HG03175 (cell line): ENCODE data around the gene FBXO46.
A peak's percentile ranks its signal among the peaks of the same experiment; 100 is the strongest.
"Not testable (repeated sequence)": the region's sequence is repeated elsewhere in the genome, so short reads cannot be mapped to it uniquely, and the experiment has no call there.

Experiments
- ATAC-seq: cut with Tn5 transposase; IDR thresholded peaks from one replicate; pipeline ENCODE4 v1.9.1; 2021; ENCODE audit warnings: mild to moderate bottlenecking, moderate library complexity; ENCODE audit not compliant: unreplicated experiment

Gene FBXO46

DNA sequence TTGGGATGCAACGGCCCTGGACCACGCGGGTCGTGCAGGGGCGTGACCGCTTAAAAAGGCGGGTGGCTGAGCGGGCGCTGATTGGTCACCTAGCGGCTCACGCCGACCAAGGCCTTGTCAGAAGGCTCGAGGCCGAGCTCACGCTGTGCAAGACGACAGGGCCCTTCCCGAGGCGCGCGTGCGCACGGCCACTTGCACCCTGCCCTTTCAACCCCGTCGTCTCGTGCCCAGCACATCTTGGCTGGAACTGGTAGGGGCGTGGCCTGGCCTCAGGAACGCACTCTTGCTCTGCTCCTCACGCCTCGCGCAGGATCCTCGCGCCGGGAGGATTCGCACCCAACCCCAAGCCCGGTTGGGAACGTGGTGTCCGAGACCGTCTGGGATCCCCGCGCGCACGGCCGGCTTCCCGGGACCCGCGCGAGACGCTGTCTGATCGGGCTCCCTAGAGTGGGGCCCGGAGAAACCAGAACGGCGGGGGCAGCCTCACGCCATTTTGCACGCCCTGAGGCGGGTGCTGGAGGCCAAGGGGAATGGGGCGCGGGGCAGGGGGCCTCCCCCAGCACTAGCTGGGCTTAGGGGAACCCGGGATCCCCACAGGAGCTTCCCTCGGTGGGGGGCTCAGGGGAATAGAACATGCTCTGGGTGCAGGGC is 2.6 kb upstream of the FBXO46 start, which contains the start of gene MEIOSIN:
TSS of gene MEIOSIN (plus strand) at position 280 of the 651 bp plus-strand sequence. CDS start 1,938 bp downstream, outside the sequence.
- no peak for ATAC-seq

- no peak for ATAC-seq
Observed at GRCh38 chr19:45729800-45730290, 851 bp downstream of the FBXO46 start.

DNA sequence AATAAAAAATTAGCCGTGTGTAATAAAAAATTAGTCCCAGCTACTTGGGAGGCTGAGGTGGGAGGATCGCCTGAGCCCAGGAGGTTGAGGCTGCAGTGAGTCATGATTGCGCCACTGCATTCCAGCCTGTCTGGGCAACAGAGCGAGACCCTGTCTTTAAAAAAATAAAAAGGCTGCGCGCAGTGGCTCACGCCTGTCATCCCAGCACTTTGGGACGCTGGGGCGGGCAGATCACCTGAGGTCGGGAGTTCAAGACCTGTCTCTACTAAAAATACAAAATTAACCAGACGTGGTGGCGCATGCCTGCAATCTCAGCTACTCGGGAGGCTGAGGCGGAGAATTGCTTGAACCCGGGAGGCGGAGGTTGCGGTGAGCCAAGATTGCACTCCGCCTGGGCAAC is 2.0 kb downstream of the FBXO46 start:
- not testable (repeated sequence) for ATAC-seq

DNA sequence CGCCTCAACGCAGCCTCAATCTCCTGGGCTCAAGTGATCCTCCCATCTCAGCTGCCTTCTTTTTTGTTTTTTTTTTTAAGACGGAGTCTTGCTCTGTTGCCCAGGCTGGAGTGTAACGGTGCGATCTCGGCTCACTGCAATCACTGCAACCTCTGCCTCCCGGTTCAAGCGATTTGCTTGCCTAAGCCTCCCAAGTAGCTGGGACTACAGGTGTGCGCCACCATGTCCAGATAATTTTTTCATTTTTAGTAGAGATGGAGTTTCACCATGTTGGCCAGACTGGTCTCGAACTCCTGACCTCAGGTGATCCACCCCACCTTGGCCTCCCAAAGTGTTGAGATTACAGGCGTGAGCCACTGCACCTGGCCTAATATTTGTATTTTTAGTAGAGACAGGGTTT is 10.6 kb downstream of the FBXO46 start:
- ATAC-seq, result not testable (repeated sequence)

DNA sequence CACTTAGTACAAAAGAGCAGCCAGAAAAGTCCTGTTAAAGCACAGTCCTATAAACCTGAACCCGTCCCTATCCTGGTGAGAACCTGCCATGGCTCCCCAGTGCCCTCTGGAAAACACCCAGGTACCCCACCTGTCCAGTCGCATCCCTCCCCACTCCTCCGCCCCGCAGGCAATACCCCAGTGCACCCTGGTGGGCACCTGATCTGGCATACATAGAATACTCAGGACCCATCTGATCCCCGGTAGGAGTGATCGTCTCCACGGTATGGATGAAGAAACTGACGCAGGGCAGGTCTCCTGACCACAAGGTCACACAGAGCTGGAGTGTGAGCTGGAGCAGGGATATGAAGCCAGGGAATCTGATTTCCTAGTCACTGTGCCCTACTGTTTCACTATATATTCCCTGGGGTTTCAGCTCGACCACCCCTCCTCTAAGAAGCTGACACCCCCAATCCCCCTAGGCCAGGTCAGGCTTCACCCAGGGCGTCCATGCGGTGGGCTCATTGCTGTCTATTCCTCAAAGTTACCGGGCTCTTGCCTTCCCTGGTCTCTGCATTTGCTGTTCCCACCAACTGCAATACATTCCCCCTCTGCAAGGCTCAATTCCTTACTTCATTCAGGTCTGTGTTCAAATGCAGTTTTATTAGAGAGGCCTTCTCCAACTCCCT is 12.6 kb downstream of the FBXO46 start:
- ATAC-seq, result no peak

DNA sequence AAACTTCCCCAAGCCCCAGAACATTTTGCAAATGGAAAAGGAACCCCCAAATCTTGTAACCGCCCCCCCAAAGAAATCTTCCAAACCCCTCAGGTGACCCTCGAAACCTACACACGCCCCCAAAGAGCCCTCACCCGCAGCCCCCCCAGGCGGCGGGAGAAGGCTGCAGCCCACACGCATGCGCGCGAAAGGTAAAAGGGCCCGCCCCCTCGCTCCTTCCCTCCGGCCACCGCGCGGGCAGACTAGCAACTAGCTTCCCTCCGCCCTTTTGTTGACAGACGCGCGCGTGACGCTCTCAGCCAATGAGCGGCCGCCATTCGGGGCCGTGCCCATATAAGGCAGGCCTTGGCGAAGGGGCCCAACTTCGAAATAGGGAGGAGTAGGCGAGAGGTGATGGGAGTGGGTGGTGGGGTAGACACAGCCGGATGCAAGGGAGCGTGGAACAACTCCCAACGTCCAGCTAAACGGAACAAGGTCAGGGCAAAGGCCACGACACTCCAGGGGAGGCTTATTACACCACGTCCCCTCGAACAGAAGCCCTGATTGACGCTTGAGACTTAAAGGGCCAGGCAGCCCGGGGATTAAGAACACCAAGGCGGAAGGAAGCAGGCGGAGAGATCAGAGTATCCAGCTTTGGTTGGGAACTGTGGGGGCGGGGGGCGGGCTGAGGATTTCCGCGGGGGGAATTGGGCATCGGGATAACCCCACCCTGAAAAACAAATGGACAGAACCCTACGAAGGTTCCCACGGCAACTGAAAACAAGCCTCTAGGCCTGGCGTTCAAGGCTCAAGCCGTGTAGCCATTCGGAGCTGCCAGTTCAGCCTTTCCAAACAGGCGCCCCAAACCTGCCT is 13.3 kb downstream of the FBXO46 start:
- ATAC-seq, result peak; percentile 94

DNA sequence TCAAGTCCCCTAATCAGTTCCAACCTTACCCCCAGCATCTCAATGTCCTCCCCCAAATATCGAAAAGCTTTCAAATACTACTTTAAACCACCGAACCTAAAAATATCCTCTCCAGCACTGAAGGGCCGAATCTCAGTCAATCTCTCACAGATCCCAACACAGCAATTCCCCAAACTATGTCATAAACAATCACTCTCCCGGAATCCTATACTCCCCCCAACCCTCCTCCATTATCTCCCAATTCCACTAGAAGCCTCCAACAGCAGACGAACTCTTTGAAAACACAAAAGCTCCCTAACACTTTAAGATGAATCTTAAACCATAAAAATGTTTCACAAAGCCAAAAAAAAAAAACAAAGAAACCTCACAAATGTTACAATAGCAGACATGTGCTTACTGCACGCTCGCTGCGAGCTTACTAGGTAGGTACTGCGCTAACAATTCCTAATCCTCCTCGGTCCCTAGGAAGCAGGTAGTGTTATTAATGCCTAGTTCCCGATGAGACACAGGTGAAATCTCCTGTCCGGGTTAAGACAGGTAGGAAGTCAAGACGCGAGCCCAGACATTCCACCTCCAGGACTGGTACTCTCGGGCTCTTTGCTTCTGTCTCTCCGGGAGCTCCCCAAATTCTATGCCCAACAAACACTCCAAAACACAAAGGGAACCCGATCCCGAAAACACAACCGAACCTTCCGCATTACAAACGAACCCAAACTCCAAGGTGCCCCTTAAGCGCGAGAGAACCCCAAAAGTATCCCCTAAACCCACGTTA is 14.2 kb downstream of the FBXO46 start:
- ATAC-seq, result no peak

GRCh38 chr19:45715139-45715538 is 15.6 kb downstream of the FBXO46 start:
- ATAC-seq, result no peak

DNA sequence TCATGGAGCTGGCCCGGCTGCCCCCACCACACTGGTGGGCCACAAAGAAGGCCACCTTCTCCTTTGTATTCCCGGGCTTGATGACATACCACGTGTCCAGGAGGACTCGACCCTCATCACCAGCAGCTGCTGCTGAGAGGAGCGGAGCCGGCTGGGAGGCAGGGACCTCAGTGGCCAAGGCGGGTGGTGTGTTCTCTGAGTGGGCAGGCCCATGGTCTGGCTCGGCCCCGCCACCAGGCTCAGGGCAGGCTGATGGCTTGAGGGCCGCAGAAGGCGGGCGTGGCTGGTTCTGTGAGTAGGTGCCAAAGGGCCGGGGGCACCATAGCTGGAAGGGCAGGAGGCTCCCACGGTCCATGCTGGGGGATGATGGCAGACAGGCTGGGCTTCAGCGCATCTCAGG is 17.6 kb downstream of the FBXO46 start:
- no peak for ATAC-seq

GRCh38 chr19:45712699-45713067 is 18.0 kb downstream of the FBXO46 start:
- no peak for ATAC-seq

- no peak for ATAC-seq
Observed at GRCh38 chr19:45711851-45712698, 18.6 kb downstream of the FBXO46 start.

DNA sequence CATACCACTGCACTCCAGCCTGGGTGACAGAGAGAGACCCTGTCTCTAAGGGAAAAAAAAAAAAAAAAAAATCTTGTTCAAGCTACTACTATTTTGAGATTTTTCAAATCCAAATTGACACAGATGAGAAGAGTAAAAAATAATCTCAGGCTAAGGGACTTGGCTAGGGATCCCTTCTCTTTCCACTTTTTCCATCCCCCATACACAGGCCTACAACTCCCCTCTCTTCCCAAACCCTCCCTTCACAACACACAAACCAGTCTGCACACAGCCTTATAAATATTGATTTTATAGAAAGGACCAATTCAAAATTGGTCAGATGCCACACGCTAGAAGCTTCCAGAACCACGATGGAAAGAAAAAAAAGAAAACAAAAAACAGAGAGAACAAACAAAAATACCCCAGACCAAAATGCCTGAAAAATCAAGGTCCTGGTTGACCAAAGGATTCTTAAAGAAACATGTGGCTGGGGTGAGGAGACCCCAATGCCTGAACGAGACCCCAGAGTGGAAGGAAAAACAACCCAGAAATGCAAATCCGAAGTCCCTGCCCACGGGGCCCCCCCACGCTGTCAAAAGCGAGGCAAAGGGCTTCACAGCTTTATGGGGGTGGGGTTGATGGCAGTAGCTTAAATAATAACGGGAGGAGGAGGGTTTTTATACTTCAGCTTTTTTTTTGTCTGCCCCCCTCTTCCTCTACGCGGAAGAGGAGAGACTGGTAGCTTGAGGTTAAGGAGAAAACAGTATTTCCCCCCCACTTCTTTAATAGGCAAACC is 20.2 kb downstream of the FBXO46 start:
- ATAC-seq, result no peak

DNA sequence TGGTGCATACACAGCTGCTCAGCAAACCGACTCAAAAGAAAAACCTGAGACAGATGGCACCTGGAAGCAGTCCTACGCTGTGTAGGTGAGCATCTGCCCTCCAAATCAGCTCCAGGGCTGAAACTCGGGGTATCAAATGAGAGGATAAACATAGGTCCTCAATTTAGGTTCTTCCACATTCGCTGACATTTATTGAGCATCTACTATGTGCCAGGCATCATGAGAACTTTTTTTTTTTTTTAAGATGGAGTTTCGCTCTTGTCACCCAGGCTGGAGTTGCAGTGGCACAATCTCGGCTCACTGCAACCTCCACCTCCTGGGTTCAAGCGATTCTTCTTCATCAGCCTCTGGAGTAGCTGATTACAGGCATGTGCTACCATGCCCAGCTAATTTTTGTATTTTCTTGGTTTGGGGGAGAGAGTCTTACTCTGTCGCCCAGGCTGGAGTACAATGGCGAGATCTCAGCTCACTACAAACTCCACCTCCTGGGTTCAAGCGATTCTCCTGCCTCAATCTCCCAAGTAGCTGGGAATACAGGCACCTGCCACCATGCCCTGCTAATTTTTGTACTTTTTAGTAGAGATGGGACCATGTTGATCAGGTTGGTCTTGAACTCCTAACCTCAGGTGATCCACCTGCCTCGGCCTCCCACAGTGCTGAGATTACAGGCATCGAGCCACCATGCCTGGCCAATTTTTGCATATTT is 24.8 kb downstream of the FBXO46 start:
- no peak for ATAC-seq

DNA sequence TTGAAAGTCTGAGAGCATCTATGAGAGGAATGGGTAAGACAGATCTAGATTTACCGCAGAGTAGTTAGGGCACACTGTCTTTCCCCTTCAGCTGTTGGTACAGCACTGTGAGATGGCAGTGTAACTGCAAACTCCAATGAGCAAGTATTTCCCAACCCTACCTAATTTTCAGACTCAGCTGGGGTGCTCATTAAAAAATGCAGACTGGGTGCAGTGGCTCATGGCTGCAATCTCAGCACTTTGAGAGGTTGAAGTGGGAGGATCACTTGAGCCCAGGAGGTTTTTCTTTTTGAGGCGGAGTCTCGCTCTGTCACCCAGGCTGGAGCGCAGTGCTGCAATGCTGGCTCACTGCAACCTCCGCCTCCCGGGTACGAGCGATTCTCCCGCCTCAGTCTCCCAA is 25.6 kb downstream of the FBXO46 start:
- ATAC-seq, result no peak

DNA sequence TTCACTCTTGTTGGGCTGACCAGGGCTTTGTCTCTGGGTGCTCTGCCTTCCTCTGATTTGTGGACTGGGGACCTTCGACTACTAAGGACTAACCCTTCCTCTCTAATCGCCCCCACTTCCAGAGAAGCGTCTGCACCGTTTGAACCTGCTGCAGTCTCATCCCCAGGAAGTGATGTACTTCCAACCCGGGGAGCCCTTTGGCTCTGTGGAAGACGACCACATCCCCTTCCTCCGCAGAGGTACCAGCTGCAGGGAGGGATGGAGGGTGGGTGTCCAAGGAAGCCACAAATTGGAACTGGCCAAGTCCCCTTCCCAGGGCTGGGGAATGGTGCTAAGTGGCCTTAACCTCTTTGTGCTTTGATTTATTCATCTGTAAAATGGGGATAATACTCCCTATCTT is 29.0 kb downstream of the FBXO46 start:
- no peak for ATAC-seq

DNA sequence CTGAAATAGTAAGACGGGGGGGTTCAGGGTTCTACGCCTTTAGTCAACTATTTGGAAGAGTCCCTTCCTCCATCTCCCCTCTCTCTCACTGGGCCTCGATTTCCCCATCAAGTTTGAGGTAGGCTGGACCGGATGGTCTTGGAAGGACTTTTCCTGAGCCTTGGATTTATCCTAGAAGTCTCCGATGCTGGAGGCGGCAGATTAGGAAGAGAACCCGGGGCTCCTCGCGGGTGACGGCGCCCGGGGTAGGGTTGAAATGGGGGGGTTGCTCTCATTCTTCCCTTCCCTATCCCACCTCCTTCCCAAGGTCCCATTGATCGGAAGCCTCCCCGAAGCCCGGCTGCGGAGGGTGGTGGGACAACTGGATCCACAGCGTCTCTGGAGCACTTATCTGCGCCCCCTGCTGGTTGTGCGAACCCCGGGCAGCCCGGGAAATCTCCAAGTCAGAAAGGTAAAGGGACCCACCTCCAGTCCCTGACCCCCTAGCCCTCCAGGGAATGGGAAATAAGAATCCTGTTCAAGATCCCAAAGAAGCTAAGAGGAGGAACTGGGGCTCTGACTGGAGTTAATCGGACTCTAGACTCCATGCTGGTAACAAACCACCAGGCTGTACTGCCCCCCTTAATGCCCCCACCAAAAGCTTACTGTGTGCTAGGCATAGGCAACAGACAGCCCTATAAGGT is 37.4 kb downstream of the FBXO46 start:
- ATAC-seq, result no peak

DNA sequence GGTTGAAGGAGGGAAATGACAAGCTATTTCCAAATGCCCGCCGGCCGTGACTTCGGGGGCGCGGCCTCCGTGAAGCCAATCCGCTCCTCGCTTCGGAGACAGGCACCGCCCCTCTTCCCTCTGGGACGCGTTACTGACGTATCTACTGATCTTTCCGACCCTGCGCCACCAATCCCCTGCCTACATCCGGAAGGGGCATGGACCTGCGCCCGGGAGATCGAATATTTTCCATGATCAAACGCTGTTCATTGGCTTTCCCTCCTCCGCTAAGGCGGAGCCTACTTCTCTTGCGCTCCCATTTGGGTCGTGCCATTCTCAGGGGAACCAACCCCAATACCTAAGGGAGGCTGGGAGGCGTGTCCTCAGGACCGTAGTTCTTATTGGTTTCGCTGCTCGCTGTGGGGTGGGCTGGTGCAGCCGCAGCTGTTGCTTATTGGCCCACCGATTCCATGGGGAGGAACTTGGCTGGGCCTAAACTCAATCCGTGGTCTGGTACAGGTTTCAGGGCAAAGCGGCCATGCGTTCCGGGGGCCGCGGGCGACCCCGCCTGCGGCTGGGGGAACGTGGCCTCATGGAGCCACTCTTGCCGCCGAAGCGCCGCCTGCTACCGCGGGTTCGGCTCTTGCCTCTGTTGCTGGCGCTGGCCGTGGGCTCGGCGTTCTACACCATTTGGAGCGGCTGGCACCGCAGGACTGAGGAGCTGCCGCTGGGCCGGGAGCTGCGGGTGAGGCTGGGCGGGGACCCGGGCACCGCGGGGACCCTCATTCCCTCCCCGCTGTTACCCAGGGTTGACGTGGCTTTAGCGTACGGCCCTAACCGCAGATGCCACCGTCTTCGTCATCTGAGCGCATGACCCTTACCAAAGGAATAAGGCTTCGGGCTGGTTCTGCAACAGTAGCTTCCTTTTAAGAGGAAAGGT is 38.2 kb downstream of the FBXO46 start, which contains the start of gene QPCTL:
TSS of gene QPCTL (plus strand) at position 480 of the 919 bp plus-strand sequence. CDS start at position 518, 38 bp downstream.
- peak; percentile 89 for ATAC-seq
